Stimulated activated naive CD8-positive, alpha-beta T cell treated with anti-CD3 and anti-CD28 coated beads, Interleukin-15, Interleukin-2, amounts not matched to agents 100 ng/mL and 50 ng/mL, for 24 hours (primary cell): Measurements from ENCODE around the gene ARF1.

ENCODE experiments used
- H3K27ac Mint-ChIP-seq: one replicate; pipeline ENCODE4 v1.8.0; 2021; ENCODE audit warnings: mild to moderate bottlenecking, mixed read lengths
- H3K27me3 Mint-ChIP-seq: one replicate; pipeline ENCODE4 v1.8.0; 2021; ENCODE audit warnings: mixed read lengths
- H3K36me3 Mint-ChIP-seq: one replicate; pipeline ENCODE4 v1.8.0; 2021; ENCODE audit warnings: low read depth, mixed read lengths
- H3K4me1 Mint-ChIP-seq: one replicate; pipeline ENCODE4 v1.8.0; 2021; ENCODE audit warnings: low read depth, mixed read lengths
- H3K4me3 Mint-ChIP-seq: one replicate; pipeline ENCODE4 v1.8.0; 2021; ENCODE audit warnings: mild to moderate bottlenecking, mixed read lengths
- H3K9me3 Mint-ChIP-seq: one replicate; pipeline ENCODE4 v1.8.0; 2021; ENCODE audit warnings: mixed read lengths

ARF1 gene

GRCh38 chr1:228145463-228146416 lies 63.2 kb downstream of the ARF1 start:
- Mint-ChIP-seq H3K27me3 (no peaks in the 10 kb centered on the region), H3K9me3 (no peaks in the 10 kb centered on the region), H3K4me3 (no peak overlapping the region), H3K27ac (no peak overlapping the region), H3K4me1 (peaks cover 29% of the 10 kb centered on the region), H3K36me3 (peaks cover 14% of the 10 kb centered on the region)

- peaks cover 11% of the 10 kb centered on the region for H3K36me3 Mint-ChIP-seq
- no peak overlapping the region for H3K4me3 Mint-ChIP-seq
- peaks cover 25% of the 10 kb centered on the region for H3K4me1 Mint-ChIP-seq
- H3K27me3 Mint-ChIP-seq: no peaks in the 10 kb centered on the region
- no peaks in the 10 kb centered on the region for H3K9me3 Mint-ChIP-seq
- H3K27ac Mint-ChIP-seq: no peak overlapping the region
These were observed 64.1 kb downstream of the ARF1 start for GRCh38 chr1:228146417-228147150.

- Mint-ChIP-seq H3K36me3 (peaks cover 10% of the 10 kb centered on the region), H3K27me3 (no peaks in the 10 kb centered on the region), H3K4me1 (peaks cover 21% of the 10 kb centered on the region), H3K27ac (no peak overlapping the region), H3K4me3 (no peak overlapping the region), H3K9me3 (no peaks in the 10 kb centered on the region)
These were observed 64.7 kb downstream of the ARF1 start for GRCh38 chr1:228147151-228147693.

GRCh38 chr1:228147768-228148167 lies 65.3 kb downstream of the ARF1 start:
- H3K27me3 Mint-ChIP-seq: no peaks in the 10 kb centered on the region
- H3K36me3 Mint-ChIP-seq: peaks cover 8% of the 10 kb centered on the region
- H3K4me3 Mint-ChIP-seq: no peak overlapping the region
- H3K27ac Mint-ChIP-seq: no peak overlapping the region
- peaks cover 15% of the 10 kb centered on the region for H3K4me1 Mint-ChIP-seq
- no peaks in the 10 kb centered on the region for H3K9me3 Mint-ChIP-seq

GRCh38 chr1:228148196-228148861 lies 65.8 kb downstream of the ARF1 start:
- Mint-ChIP-seq H3K4me1 (peaks cover 10% of the 10 kb centered on the region), H3K9me3 (no peaks in the 10 kb centered on the region), H3K4me3 (no peak overlapping the region), H3K27ac (no peak overlapping the region), H3K27me3 (no peaks in the 10 kb centered on the region), H3K36me3 (peaks cover 2% of the 10 kb centered on the region)
